ENCODE results near the gene GLRX2. TPM values are rescaled to one million over a fixed set of nuclear protein-coding genes. Genes with fewer than 3 reads are reported as not detected.
A peak's percentile ranks its signal among the peaks of the same experiment; 100 is the strongest.

GLRX2 gene
- total and polyA plus RNA-seq, 2 of the 8 experiments (the other 6 are each of a cell fraction or from before 2014, with no cell fraction given): 4.8 to 13.5 TPM

GRCh38 chr1:193059282-193060114 is 45.7 kb downstream of the GLRX2 start, which contains the start of the genes RO60 and UCHL5:
TSS of gene RO60 (plus strand) at chr1:193059612. CDS start at chr1:193069055, 9,443 bp downstream.
TSS of gene UCHL5 (minus strand) at chr1:193059360. CDS start at chr1:193059260, 100 bp downstream.
- Histone ChIP-seq H2AFZ (ENCODE audit: low read length) (peak within 1 kb of the TSS; percentile 43), H3K56ac (replicated peaks; ENCODE audit: insufficient read length, low read depth, low read length) (peak within 1 kb of the TSS; percentile 87), H3K4me2 (ENCODE audit: insufficient read depth in 1 of 2, low read depth in 2 of 2, low read length in 2 of 2) (peak within 1 kb of the TSS; percentile 87 to 91), H3K4me3 (ENCODE audit: extremely low read depth in 1 of 4, insufficient read depth in 2 of 4, low read depth in 3 of 4, low read length in 4 of 4) (peak within 1 kb of the TSS; percentile 94 to 96 (median 94)), H3K36me3 (ENCODE audit: control insufficient read depth in 2 of 4, insufficient read depth in 4 of 4, low read length in 3 of 4) (no peaks in the 10 kb centered on the region), H3K9me3 (ENCODE audit: insufficient read depth in 2 of 2, low read depth in 1 of 2, low read length in 1 of 2) (no peaks in the 10 kb centered on the region), H4K8ac (ENCODE audit: extremely low read depth, insufficient read depth, low read length) (peak within 1 kb of the TSS; percentile 98), H3K23ac (ENCODE audit: insufficient read length) (no peak within 1 kb of the TSS), H3K27ac (ENCODE audit: low read depth, low read length) (peak within 1 kb of the TSS; percentile 92), H2BK12ac (ENCODE audit: low read depth, low read length) (peak within 1 kb of the TSS; percentile 93), H2BK5ac (ENCODE audit: low read depth, low read length) (peak within 1 kb of the TSS; percentile 95), H2BK15ac (ENCODE audit: low read length) (peak within 1 kb of the TSS; percentile 83; the same call in 1 of the 2 replicates), H4K20me1 (replicated peaks in 1 of 2; ENCODE audit: control insufficient read depth in 1 of 2, insufficient read depth in 2 of 2, low read length in 2 of 2) (peaks cover 5 to 10% of the 10 kb centered on the region in 2 experiments), H3K4me1 (replicated peaks in 1 of 4; ENCODE audit: control insufficient read depth in 3 of 4, insufficient read depth in 4 of 4, low read length in 3 of 4) (peaks cover 0 to 5% (median 3%) of the 10 kb centered on the region in 4 experiments; a peak in 3 of 7 replicates), H3K9ac (replicated peaks in 1 of 4; ENCODE audit: extremely low read depth in 1 of 4, low read depth in 3 of 4, low read length in 3 of 4) (peak within 1 kb of the TSS; percentile 95 to 98 (median 96)), H2BK120ac (replicated peaks; ENCODE audit: low read depth, low read length) (peak within 1 kb of the TSS; percentile 92), H3K27me3 (replicated peaks in 1 of 4; ENCODE audit: control insufficient read depth in 3 of 4, extremely low read depth in 1 of 4, insufficient read depth in 3 of 4, low read length in 3 of 4) (no peaks in the 10 kb centered on the region), H3K79me1 (ENCODE audit: low read depth, low read length) (peaks cover 9% of the 10 kb centered on the region; the same call in 1 of the 2 replicates), H2AK5ac (ENCODE audit: low read depth, low read length) (peak within 1 kb of the TSS; percentile 45; the same call in 1 of the 2 replicates), H3K79me2 (ENCODE audit: control insufficient read depth in 1 of 2, insufficient read depth in 2 of 2, low read length in 2 of 2) (peaks cover 20 to 88% of the 10 kb centered on the region in 2 experiments), H2BK20ac (ENCODE audit: low read length) (no peak within 1 kb of the TSS), H4K91ac (replicated peaks; ENCODE audit: insufficient read length, low read length) (peak within 1 kb of the TSS; percentile 82), H3K23me2 (ENCODE audit: low read depth, low read length) (peaks cover 9% of the 10 kb centered on the region), H3K4ac (replicated peaks; ENCODE audit: insufficient read length, low read depth, low read length) (peak within 1 kb of the TSS; percentile 98), H3K18ac (ENCODE audit: extremely low read depth, low read length) (peak within 1 kb of the TSS; percentile 99), H3K14ac (ENCODE audit: insufficient read length) (peak within 1 kb of the TSS; percentile 94), H4K5ac (ENCODE audit: insufficient read length, low read depth, low read length) (peak within 1 kb of the TSS; percentile 95)
- FAIRE-seq (no peak), DNase-seq (ENCODE audit: low read depth in 1 of 2, low spot score in 2 of 2) (peak; percentile 93 to 94)
- ChIA-PET POLR2A (ENCODE audit: partially characterized antibody) (interaction anchor here (0.6 to 2.2 kb wide), 16 partner anchors 11 to 584 kb away, joined by 3 to 15 read pairs (median 4); partner anchors contain the start of genes CDC73, GLRX2 and RGS2), CTCF (ENCODE audit: partially characterized antibody) (interaction anchor here (0.9 to 1.7 kb wide), 3 partner anchors 10 to 252 kb away, joined by 3 to 11 read pairs (median 4); no protein-coding TSS in a partner anchor)
- WGBS, 2 experiments (ENCODE audit: extremely low coverage in 1 of 2, insufficient coverage in 1 of 2, insufficient read length in 1 of 2, insufficient replicate concordance in 2 of 2, low coverage in 1 of 2, low lambda C conversion rate in 2 of 2, missing lambda C conversion rate in 1 of 2): 1% methylated on average over 64 of the region's 74 CpGs; no CpG with 5 or more reads in 1 of the 2 experiments
- TF ChIP-seq POLR2AphosphoS5 (IDR thresholded peaks at IDR 0.05; ENCODE audit: low read depth, low read length): peak; percentile 93
- TF ChIP-seq HDAC6 (IDR thresholded peaks at IDR 0.05; ENCODE audit: low read depth, low read length): no peak
- TF ChIP-seq TEAD4 (IDR thresholded peaks at IDR 0.05; ENCODE audit: low read depth, low read length): no peak; the same call in 1 of the 2 replicates
- TF ChIP-seq TAF1 (IDR thresholded peaks at IDR 0.05; ENCODE audit: low read depth, low read length): peak; percentile 95
- 0 out of 2 replicates have a peak, but pooled peaks have one; percentile 72 for TF ChIP-seq SP4 (IDR thresholded peaks at IDR 0.05; ENCODE audit: low read length)
- TF ChIP-seq MAX (IDR thresholded peaks at IDR 0.05): peak; percentile 82
- TF ChIP-seq SIX5 (IDR thresholded peaks at IDR 0.05; ENCODE audit: low read depth, low read length): no peak; the same call in 1 of the 2 replicates
- TF ChIP-seq SRF (IDR thresholded peaks at IDR 0.05; ENCODE audit: low read depth, low read length): peak; percentile 50; the same call in 1 of the 2 replicates
- no peak for TF ChIP-seq SIRT6 (IDR thresholded peaks at IDR 0.05; ENCODE audit: low read length)
- no peak for TF ChIP-seq MAFK (IDR thresholded peaks at IDR 0.05; ENCODE audit: low read depth, low read length)
- TF ChIP-seq FOSL1 (IDR thresholded peaks at IDR 0.05; ENCODE audit: insufficient read depth, low read depth, low read length): no peak
- no peak for TF ChIP-seq CHD1 (IDR thresholded peaks at IDR 0.05; ENCODE audit: low read depth, low read length)
